Measurements from ENCODE around the gene CRABP1.

The CRABP1 gene

GRCh38 chr15:78392430-78392829 lies 52.3 kb downstream of the CRABP1 start:
- no peak for TF ChIP-seq EZH2phosphoT487 (conservative IDR thresholded peaks at IDR 0.05; ENCODE audit: low read length)
- TF ChIP-seq, protein P1, sequence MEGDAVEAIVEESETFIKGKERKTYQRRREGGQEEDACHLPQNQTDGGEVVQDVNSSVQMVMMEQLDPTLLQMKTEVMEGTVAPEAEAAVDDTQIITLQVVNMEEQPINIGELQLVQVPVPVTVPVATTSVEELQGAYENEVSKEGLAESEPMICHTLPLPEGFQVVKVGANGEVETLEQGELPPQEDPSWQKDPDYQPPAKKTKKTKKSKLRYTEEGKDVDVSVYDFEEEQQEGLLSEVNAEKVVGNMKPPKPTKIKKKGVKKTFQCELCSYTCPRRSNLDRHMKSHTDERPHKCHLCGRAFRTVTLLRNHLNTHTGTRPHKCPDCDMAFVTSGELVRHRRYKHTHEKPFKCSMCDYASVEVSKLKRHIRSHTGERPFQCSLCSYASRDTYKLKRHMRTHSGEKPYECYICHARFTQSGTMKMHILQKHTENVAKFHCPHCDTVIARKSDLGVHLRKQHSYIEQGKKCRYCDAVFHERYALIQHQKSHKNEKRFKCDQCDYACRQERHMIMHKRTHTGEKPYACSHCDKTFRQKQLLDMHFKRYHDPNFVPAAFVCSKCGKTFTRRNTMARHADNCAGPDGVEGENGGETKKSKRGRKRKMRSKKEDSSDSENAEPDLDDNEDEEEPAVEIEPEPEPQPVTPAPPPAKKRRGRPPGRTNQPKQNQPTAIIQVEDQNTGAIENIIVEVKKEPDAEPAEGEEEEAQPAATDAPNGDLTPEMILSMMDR (IDR thresholded peaks at IDR 0.05; ENCODE audit: insufficient read depth, low read length, poor library complexity, severe bottlenecking) = no peak
- Histone ChIP-seq H3K27ac (ENCODE audit: low read depth, low read length) (no peak overlapping the region), H3K79me2 (ENCODE audit: insufficient read depth, low read length) (no peaks in the 10 kb centered on the region)

GRCh38 chr15:78393137-78393536 lies 53.0 kb downstream of the CRABP1 start:
- H3K9me3 ChIP-seq (ENCODE audit: insufficient read depth, low read length) = no peaks in the 10 kb centered on the region
- no peak overlapping the region for H3K4me2 ChIP-seq (ENCODE audit: low read depth, low read length, poor library complexity, severe bottlenecking)
- no peaks in the 10 kb centered on the region for H4K20me1 ChIP-seq (ENCODE audit: low read depth, low read length)
- H3K27me3 ChIP-seq (ENCODE audit: low read length) = no peaks in the 10 kb centered on the region
- H3K36me3 ChIP-seq (ENCODE audit: low read length) = no peaks in the 10 kb centered on the region
- no peak overlapping the region for H3K27ac ChIP-seq (ENCODE audit: low read depth, low read length)
- TF ChIP-seq EZH2phosphoT487 (conservative IDR thresholded peaks at IDR 0.05; ENCODE audit: low read length) = no peak
- TF ChIP-seq, protein P1 (IDR thresholded peaks at IDR 0.05; ENCODE audit: insufficient read depth, low read length, poor library complexity, severe bottlenecking) = no peak
- no peaks in the 10 kb centered on the region for H3K79me2 ChIP-seq (ENCODE audit: insufficient read depth, low read length)
- no peak overlapping the region for H3K4me3 ChIP-seq (ENCODE audit: insufficient read depth, low read length, poor library complexity, severe bottlenecking)
- no peak overlapping the region for H2AFZ ChIP-seq (ENCODE audit: low read depth, low read length, severe bottlenecking)
- no peak overlapping the region for H3K9ac ChIP-seq (ENCODE audit: low read length)
- no peaks in the 10 kb centered on the region for H3K9me2 ChIP-seq (replicated peaks; ENCODE audit: insufficient read depth, low read length)
- H3F3A ChIP-seq (ENCODE audit: insufficient read depth) = no peaks in the 10 kb centered on the region

More at GRCh38 chr15:78392430-78392829, 52.3 kb downstream of the CRABP1 start:
- no peaks in the 10 kb centered on the region for H4K20me1 ChIP-seq (ENCODE audit: low read depth, low read length)
- no peak overlapping the region for H2AFZ ChIP-seq (ENCODE audit: low read depth, low read length, severe bottlenecking)
- no peak overlapping the region for H3K4me2 ChIP-seq (ENCODE audit: low read depth, low read length, poor library complexity, severe bottlenecking)
- H3F3A ChIP-seq (ENCODE audit: insufficient read depth) = no peaks in the 10 kb centered on the region
- no peaks in the 10 kb centered on the region for H3K36me3 ChIP-seq (ENCODE audit: low read length)
- H3K9me2 ChIP-seq (replicated peaks; ENCODE audit: insufficient read depth, low read length) = no peaks in the 10 kb centered on the region
- no peaks in the 10 kb centered on the region for H3K9me3 ChIP-seq (ENCODE audit: insufficient read depth, low read length)
- no peaks in the 10 kb centered on the region for H3K27me3 ChIP-seq (ENCODE audit: low read length)
- H3K4me3 ChIP-seq (ENCODE audit: insufficient read depth, low read length, poor library complexity, severe bottlenecking) = no peak overlapping the region
- H3K9ac ChIP-seq (ENCODE audit: low read length) = no peak overlapping the region

DNA sequence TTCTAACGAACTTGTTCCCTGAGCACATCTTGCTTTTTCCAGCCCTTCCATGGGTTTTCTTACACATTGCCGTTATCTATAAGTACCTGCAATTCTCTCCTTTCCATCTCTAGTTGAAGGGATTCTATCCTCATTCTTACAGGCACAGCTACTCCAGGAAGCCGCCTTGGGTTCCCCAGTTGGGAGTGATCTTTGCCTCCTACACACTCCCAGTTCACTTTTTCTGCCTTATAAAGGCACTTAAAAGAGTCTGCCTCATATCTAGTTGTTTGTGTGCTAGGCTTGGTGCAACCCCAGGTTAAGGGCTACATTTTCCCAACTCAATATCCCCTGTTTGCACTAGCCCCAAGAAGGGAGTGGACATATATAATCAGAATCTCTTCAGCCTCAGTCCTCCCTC lies 53.9 kb downstream of the CRABP1 start:
- Histone ChIP-seq H4K20me1 (ENCODE audit: low read depth, low read length) (no peaks in the 10 kb centered on the region), H3F3A (ENCODE audit: insufficient read depth) (no peaks in the 10 kb centered on the region), H3K27me3 (ENCODE audit: low read length) (no peaks in the 10 kb centered on the region), H3K36me3 (ENCODE audit: low read length) (no peaks in the 10 kb centered on the region), H3K4me3 (ENCODE audit: insufficient read depth, low read length, poor library complexity, severe bottlenecking) (no peak overlapping the region), H3K9me2 (replicated peaks; ENCODE audit: insufficient read depth, low read length) (no peaks in the 10 kb centered on the region), H3K9me3 (ENCODE audit: insufficient read depth, low read length) (no peaks in the 10 kb centered on the region), H3K27ac (ENCODE audit: low read depth, low read length) (no peak overlapping the region), H3K9ac (ENCODE audit: low read length) (no peak overlapping the region), H2AFZ (ENCODE audit: low read depth, low read length, severe bottlenecking) (no peak overlapping the region), H3K4me2 (ENCODE audit: low read depth, low read length, poor library complexity, severe bottlenecking) (no peak overlapping the region), H3K79me2 (ENCODE audit: insufficient read depth, low read length) (no peaks in the 10 kb centered on the region)
- TF ChIP-seq, protein P1 (IDR thresholded peaks at IDR 0.05; ENCODE audit: insufficient read depth, low read length, poor library complexity, severe bottlenecking) = no peak
- TF ChIP-seq EZH2phosphoT487 (conservative IDR thresholded peaks at IDR 0.05; ENCODE audit: low read length) = no peak
